Measurements from ENCODE around the gene MAST3.

MAST3 gene

DNA sequence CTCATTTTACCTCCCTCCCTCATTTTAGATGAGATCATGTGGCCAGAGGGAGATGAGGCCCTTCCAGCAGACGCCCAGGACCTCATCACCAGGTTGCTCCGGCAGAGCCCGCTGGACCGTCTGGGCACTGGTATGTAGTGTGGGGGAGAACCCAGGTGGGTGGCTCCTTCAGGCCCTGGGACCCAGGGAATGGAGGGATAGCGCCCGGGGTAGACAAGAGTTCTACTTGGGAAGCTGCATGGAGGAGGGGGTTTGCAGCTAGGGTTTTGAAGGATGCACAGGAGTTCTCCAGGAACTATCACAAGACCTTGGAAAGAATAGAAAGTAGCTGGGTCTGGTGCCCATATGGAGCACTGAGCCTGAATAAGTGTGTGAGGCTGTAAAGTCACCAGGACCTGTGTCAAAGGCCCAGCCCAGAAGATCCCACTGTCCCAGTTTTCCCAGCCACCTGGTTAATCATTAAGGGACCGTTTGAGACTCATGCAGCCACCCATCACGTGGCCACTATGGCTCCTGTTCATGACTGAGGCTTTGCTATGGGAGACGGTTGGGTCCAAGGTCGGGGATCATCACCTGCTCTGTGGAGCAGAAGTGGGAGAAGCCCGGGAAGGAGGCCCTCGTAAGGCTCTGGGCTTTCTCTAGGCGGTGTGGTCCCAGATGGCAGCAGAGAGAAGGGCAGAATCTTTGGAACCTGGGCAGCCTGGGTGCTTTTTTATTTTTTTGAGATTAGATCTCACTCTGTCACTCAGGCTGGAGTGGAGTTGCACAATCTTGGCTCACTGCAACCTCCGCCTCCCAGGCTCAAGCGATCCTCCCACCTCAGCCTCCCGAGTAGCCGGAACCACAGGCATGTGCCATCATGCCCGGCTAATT is 38.4 kb downstream of the MAST3 start:
- no peak for DNase-seq (ENCODE audit: low read depth, low spot score)

DNA sequence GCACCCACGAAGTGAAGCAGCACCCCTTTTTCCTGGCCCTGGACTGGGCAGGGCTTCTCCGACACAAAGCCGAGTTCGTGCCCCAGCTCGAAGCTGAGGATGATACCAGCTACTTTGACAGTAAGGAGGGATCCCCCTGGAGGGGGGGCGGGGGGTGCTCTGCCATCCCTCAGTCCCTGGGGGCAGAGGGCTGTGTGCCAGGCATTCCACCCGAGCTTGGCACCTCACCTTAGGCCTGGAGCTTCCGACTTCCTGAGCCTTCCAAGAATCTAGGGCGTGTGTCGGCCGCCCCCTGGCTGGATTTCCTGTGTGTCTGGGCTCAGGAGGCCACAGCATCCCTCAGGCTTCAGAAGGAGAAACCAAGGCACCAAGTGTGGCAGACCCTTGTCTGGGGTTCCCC is 39.7 kb downstream of the MAST3 start:
- DNase-seq (ENCODE audit: low read depth, low spot score): no peak

DNA sequence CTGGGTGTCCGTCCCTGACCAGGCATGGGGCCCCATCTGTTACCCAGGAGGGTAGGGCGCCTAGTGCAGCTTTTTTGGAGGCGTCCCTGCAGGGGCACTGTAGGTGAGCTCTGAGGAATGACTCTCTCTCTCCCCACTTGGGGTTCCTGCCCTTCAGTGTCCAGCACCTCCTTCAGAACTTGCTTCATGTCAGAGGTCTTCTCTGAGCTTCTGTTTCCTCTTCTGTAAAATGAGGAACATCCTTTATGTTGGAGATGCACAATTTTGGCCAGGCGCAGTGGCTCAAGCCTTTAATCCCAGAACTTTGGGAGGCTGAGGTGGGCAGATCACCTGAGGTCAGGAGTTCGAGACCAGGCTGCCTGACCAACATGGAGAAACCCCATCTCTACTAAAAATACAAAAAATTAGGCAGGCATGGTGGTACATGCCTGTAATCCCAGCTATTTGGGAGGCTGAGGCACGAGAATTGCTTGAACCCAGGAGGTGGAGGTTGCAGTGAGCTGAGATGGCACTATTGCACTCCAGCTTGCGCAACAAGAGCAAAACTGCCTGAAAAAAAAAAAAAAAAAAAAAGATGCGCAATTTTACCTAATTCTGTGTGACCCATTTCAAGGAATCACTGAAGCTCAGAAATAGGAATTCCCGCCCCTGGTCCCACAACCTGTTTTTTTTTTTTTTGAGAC is 40.2 kb downstream of the MAST3 start:
- DNase-seq (ENCODE audit: low read depth, low spot score): no peak

DNA sequence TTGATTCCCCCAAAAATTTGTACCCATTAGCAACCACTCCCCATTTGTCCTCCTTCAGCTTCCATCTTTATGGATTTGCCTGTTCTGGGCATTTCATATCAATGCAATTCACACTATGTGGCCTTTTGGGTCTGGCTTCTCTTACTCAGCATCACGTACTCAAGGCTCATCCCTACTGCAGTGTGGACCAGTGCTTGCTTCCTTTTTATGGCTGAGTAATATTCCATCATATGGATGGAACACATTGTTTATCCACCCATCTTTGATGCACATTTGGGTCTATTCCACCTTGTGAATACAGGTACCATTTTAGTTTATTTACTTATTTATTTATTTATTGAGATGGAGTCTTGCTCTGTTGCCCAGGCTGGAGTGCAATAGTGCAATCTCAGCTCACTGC is 42.9 kb downstream of the MAST3 start:
- DNase-seq (ENCODE audit: low read depth, low spot score): no peak

DNA sequence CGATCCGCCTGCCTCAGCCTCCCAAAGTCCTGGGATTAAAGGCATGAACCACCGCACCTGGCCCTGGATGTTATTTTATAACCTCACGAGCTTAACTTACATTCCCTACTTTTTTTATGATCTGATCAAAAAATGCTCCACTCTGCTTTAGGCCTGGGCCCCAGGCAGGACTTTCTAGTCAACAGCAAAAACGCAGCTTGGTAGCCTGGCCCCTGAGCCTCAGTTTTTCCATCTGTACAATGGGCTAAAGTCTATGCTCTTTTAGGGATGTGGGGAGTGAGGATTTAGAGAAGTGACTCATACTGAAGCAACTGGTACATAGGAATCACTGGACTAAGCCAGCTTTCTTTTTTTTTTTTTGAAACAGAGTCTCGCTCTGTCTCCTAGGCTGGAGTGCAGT is 43.5 kb downstream of the MAST3 start:
- no peak for DNase-seq (ENCODE audit: low read depth, low spot score)

DNA sequence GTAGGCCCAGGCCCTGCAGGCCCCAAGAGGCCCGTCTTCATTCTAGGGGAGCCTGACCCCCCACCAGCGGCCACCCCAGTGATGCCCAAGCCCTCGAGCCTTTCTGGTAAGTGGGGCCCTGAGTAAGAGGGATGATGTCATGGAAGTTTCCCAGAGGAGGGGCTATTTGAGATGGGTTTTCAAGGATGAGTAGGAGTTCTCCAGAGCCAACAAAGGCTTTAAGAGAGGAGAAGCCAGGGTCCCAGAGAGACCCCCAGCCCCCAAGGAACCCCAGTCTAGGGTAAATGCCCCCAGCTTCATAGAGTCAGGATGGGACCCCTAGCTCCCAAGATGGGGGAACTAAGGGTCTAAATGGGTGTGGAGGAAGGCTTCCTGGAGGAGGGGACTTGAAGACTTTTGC is 46.3 kb downstream of the MAST3 start:
- no peak for DNase-seq (ENCODE audit: low read depth, low spot score)

DNA sequence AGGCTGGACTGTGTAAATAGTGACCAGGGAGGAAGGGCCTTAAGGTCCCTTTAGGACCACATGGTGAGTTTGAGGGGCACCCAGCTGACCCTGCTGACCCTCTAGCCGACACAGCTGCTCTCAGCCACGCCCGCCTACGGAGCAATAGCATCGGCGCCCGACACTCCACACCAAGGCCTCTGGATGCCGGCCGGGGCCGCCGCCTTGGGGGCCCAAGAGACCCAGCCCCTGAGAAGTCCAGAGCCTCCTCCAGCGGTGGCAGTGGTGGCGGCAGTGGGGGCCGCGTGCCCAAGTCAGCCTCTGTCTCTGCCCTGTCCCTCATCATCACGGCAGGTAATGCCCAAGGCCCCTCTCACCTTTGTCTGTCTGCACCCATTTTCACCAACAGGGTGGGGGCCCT is 46.8 kb downstream of the MAST3 start:
- DNase-seq (ENCODE audit: low read depth, low spot score): no peak

DNA sequence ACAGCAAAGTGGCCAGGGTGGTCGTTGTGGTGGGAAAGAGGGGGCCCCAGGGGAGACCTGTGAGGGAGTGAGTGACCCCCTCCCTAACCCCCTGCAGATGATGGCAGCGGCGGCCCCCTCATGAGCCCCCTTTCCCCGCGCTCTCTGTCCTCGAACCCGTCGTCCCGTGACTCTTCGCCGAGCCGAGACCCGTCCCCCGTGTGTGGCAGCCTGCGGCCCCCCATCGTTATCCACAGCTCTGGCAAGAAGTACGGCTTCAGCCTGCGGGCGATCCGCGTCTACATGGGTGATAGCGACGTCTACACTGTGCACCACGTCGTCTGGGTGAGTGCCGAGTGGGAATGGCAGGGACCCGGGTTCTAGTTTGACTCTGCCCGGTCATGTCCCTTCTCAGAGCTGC is 47.3 kb downstream of the MAST3 start:
- DNase-seq (ENCODE audit: low read depth, low spot score): no peak

DNA sequence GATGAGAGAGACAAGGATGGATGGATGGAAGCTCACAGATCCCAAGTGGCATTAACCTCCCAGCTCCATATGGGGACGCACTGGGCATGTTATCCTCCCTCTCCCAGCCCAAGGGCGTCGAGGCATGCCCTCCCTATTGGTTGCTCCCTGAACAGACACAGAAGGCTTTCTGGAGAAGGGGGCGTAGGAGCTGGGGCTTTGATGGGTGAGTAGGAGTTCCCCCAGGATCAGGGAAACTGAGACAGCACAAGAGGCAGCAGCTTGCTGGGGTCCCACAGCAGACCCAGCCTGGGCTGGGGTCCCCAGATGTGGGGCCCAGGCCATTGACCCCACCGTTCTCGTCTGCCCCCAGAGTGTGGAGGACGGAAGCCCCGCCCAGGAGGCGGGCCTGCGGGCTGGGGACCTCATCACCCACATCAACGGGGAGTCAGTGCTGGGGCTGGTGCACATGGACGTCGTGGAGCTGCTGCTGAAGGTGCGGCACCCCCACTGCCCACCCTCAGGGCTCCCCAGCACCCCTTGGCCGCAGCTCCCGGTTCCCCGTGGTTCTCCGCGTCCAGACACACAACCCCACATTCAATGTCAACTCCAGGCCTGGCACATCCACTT is 47.9 kb downstream of the MAST3 start:
- no peak for DNase-seq (ENCODE audit: low read depth, low spot score)

DNA sequence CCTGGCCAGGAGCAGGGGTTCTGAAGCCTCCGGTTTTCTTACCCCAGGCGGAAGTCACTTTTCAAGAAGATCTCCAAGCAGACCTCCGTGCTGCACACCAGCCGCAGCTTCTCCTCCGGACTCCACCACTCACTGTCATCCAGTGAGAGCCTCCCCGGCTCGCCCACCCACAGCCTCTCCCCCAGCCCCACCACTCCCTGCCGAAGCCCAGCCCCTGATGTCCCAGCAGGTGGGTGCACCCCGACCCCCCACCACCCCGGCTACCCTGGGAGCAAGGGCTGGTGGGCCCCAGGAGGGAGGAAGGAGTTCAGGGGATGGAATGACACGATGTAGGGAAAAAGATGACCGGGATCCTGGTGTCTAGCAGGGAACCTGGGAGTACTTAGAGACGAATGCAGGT is 49.8 kb downstream of the MAST3 start:
- no peak for DNase-seq (ENCODE audit: low read depth, low spot score)

DNA sequence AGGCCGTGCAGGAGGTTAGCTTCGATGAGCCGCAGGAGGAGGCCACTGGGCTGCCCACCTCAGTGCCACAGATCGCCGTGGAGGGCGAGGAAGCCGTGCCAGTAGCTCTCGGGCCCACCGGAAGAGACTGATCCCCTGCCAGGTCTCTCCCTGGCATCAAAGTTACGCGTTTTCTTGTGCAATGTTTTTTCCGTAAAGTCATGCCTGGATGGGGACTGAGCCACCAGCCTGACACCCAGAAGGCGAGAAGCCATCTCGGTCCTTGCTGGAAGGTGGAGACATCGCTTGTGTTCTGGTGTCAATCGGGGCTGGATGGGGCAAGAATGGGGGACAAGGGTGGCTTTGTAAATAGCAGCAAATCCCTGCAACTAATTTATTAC is 52.0 kb downstream of the MAST3 start:
- DNase-seq (ENCODE audit: low read depth, low spot score): no peak

DNA sequence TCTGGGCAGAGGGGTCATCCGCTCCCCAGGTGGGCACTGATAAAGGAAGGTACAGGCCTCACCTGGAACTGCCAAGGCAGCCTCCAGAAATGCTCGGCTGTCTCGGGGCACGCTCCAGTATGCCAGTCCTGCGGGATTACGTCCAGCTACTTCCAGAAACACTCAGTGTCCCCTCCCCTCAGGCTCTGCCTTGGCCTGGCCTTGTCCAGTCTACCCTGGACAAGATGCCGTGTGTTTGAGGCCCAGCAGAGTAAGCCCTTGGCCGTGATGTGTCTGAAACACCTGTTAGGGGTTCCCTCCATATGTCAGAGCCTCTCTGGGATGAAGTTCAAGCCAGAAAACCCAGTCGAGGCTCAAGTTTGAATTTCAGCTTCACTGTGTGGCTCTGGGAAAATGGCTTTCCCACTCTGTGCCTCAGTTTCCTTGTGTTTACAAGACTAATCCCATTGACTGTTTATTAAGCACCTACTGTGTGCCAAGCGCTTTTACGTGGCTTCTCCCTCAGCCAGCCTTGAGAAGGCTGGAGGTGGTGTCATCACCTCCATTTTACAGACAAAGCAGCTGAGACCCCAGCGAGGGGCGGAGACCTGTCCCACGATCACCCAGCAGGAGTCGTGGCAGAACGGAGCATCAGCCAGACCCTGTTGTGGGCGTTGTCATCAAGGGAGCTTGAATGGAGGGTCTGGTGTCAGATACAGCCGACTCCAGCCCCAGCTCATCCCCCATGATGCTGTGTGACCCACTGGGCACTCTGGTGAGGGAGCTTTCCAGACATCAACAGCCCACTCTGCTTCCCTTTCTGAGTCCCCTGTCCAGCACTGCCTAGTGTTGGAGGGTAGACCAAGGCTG is 53.4 kb downstream of the MAST3 start:
- DNase-seq (ENCODE audit: low read depth, low spot score): peak; percentile 31

DNA sequence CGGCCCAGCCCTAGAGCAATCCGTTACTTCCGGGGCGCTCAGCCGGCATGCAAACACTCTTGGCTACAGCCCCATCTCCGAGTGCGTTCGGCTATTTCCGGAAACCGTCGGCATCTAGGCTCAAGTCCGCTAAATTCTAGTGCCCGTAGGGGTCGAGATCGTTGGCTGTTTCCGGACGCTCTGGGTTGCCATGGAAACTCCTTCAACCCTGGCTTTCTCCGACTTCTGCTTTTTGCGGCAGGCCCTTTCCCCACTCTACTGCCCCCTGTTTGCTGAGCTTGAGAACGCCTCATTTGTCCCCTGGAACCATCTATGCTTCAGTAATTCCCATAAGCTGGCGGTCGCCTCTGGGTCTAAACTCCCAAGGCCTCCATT is 54.9 kb downstream of the MAST3 start:
- DNase-seq (ENCODE audit: low read depth, low spot score): peak; percentile 100

DNA sequence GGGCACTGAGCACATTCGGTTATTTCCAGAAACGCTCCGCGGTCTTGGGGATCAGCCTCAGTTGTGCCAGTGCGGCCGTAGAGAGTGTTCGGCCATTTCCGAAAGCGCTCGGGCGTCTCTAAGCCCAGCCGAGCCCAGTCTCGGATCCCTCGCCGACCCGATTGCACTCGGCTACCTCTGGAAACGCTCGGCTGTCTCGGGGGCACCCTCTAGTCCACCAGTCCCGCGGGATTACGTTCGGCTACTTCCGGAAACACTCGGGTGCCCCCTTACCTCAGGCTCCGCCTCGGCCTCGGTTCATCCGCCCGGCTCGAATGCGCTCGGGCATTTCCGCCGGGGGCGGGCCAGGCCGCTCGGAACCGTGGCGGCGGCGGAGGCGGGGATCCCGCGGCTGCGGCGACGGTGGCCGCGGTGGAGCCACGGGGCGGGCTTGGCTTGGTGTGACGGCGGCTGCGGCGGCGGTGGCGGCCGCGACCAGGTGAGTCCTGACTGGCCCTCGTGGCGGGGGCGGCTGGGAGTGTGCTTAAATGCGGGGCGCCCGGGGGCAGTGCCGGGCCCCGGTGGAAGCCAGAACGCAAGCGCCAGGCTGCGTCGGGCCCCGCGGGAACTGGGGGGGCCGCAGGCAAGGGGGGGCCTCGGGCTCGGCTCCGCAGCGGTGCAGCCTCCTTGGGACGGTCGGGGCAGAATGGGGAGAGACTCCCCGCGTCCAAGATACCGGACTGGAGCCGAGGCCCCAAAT is 55.4 kb downstream of the MAST3 start, which contains the start of gene PIK3R2:
PIK3R2 (plus strand) TSS at position 347 of the 739 bp plus-strand sequence. CDS start 2,717 bp downstream, outside the sequence.
- DNase-seq (ENCODE audit: low read depth, low spot score): peak; percentile 99

DNA sequence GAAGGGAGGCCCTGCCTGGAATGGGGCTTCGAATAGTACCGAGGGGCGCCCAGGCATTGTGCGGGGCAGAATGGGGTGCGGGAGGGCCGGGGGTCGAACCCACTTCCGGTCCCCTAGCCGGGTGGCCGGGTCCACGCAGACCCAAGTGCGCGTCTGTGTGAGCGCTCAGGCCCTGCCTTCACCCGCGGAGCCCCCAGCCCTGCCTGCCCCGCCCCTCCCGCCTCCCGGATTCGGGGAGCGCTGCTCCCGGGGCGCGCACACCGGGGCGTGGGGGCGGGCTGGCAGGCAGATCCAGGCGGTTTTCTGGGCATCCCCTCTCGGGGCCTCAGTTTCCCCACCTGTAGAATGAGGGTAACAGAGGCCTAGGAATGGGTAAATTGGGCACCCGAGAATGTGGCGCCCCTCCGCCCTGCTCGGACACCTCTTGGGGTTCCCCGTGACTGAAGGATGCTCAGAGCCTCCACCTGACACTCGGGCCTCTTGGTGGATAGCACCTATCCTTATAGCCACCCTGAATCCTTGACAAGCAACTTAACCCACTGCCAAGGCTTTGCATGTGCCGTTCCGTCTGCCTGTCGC is 56.1 kb downstream of the MAST3 start:
- no peak for DNase-seq (ENCODE audit: low read depth, low spot score)

DNA sequence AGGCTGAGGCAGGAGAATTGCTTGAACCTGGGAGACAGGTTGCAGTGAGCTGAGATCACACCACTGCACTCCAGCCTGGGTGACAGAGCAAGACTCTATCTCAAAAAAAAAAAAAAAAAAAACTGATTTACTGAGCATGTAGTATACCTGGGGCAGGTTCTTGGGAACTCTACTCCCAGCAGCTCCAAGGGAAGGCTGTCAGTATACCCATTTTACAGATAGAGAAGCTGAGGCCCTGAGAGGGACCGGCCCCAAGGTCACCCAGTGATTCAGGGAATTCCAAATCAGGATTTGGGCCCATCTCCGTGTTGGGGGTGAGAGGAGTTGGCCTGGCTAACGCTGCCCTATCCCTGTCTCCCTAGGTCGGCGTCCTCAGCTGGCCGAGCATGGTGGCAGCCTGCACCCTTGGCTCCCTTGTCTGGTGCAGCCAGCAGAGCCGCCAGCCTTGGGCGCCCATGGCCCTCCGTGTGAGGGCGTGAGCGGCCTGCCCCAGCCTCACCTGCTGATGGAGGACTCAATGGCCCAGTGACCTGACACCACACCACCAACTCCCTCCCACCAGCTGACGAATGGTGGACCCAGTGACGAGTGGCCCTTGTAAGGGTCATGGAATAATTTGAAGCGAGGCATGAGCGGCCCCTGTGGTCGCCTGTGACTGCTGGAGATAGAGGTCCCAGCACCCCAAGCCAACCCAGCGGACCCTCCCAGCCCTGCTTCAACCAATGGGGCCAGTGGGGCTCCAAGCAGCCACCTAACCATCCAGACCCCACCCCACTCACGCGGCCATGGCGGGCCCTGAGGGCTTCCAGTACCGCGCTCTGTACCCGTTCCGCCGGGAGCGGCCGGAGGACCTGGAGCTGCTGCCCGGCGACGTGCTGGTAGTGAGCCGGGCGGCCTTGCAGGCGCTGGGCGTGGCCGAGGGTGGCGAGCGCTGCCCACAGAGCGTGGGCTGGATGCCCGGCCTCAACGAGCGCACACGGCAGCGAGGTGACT is 57.8 kb downstream of the MAST3 start:
- DNase-seq (ENCODE audit: low read depth, low spot score): no peak

DNA sequence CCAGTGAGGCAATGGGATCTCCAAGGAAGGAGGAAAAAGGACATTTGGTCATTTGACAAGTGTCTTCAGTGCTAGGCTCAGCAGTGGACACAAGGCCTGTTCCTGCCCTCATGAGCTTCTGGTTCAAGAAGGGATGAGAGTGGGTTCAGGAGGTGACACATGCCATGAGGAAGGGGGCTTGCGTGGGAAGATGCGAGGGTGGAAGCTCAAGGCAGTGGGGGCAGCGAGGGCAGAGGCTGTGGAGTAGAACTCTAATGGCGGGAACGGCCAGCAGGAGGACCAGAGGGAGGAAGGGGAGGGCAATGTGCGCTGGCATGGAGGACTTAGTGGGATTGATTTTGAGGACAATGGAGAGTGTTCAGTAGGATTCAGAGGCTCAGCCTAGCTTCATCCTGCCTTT is 58.7 kb downstream of the MAST3 start:
- no peak for DNase-seq (ENCODE audit: low read depth, low spot score)

DNA sequence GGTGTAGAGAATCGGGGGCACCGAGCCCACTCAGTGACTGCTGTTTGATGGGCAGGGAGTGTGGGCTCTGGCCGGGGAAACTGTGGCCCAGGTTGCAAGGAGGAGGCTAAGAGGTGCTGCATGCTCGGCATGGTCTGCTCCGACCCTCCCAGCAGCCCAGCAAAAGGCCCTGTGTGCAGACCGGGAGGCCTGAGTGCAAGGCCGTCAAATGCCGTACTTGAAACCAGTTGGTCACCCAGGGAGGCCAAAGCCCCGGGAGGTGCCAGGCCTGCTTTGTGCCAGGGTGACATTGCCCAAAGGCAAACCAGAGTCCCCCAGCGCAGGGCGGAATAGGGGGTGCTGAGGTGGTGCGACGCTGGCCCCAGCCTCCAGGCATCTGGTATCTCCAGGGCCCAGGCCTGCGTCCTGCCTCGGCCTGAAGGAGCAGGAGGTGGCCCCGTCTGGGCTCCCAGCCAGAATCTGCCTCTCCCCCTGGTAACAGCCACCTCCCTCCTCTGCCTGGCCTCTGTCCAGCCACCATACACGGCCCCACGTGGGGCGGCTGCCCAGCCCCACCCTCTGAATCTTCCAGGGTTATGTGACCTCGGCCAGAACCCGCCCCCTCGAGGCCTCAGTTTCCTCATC is 59.4 kb downstream of the MAST3 start:
- no peak for DNase-seq (ENCODE audit: low read depth, low spot score)

DNA sequence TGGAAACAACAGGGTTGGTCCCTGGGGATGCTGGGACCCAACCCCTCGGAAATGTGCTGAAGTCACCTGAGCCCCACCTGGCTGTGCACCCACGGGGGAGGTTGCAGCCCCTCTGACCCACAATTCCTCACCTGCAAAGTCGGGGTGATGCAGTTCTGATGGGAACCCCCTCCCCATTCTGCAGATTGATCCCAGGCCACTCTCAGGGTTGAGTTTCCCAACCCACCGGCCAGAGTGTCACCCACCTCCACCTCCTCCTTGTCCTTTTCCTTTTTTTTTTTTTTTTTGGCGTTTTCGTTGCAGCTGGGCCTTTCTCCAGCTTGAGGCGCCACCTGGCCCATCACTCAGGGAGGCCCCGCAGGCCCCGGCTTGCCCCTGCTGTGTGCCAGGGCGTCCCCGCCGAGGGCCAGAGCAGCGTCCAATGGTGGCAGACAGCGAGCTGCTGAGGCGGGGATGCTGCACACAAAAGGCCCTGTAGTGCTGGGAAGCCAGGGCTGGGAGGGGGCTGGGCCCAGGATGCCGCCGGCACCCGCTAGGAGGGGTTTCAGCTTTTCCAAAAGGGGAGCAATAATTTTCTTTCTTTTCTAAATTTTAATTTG is 60.0 kb downstream of the MAST3 start:
- peak; percentile 62 for DNase-seq (ENCODE audit: low read depth, low spot score)
